IPS DF 6.9 (cell line): ENCODE results near the gene GOSR2.

Source experiments
- DNase-seq: peaks from one replicate; pipeline ENCODE4 v3.0.0-alpha.2; 2013; ENCODE audit warnings: low read depth, low spot score
- H3K27ac ChIP-seq: one replicate; pipeline ENCODE4 v1.5.1; 2013; ENCODE audit warnings: low read length, control low read depth
- H3K27me3 ChIP-seq: 2 replicates; pipeline ENCODE4 v1.6.1; 2013; ENCODE audit warnings: mild to moderate bottlenecking, low read length; ENCODE audit not compliant: control insufficient read depth, insufficient read depth
- H3K36me3 ChIP-seq: 2 replicates; pipeline ENCODE4 v1.6.1; 2013; ENCODE audit warnings: low read length; ENCODE audit not compliant: control insufficient read depth, insufficient read depth
- H3K4me1 ChIP-seq: 2 replicates; pipeline ENCODE4 v1.6.1; 2013; ENCODE audit warnings: low read length; ENCODE audit not compliant: control insufficient read depth, insufficient read depth
- H3K4me3 ChIP-seq: 2 replicates; pipeline ENCODE4 v1.5.1; 2013; ENCODE audit warnings: mild to moderate bottlenecking, low read length
- H3K9me3 ChIP-seq: 2 replicates; pipeline ENCODE4 v1.6.1; 2013; ENCODE audit warnings: low read length, inconsistent platforms; ENCODE audit not compliant: control insufficient read depth, insufficient read depth
- WGBS: extraction: QIAGEN DNeasy Blood & Tissue Kit; methylation state at CpG from one replicate; pipeline ENCODE4 v1.1.7; 2013; ENCODE audit warnings: mixed read lengths, missing lambda C conversion rate; ENCODE audit not compliant: insufficient read length, insufficient coverage; 5-methylcytosine and 5-hydroxymethylcytosine counted together

Gene GOSR2

DNA sequence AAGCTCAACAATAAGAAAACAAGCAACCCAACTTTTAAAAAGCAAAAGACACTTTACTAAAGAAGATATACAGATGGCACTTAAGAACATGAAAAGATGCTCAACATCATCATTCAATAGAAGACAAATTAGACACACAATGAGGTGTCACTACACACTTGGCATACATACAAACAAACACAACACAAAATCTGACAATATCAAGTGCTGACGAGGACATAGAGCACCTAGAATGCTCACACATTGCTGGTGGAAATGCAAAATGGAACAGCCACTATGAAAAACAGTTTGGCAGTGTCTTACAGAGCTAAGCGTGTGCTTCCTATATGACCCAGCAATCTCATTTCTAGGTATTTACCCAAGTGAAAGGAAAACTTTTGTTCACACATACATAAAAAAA lies 37.2 kb downstream of the GOSR2 start:
- DNase-seq: no peak
- no peaks in the 10 kb centered on the region for H3K9me3 ChIP-seq
- no peak overlapping the region for H3K4me3 ChIP-seq
- WGBS: no CpG with 5 or more reads among the region's 2 CpGs
- no peaks in the 10 kb centered on the region for H3K36me3 ChIP-seq
- H3K27ac ChIP-seq: no peak overlapping the region
- H3K27me3 ChIP-seq: no peaks in the 10 kb centered on the region; the same call in 1 of the 2 replicates
- no peaks in the 10 kb centered on the region for H3K4me1 ChIP-seq

DNA sequence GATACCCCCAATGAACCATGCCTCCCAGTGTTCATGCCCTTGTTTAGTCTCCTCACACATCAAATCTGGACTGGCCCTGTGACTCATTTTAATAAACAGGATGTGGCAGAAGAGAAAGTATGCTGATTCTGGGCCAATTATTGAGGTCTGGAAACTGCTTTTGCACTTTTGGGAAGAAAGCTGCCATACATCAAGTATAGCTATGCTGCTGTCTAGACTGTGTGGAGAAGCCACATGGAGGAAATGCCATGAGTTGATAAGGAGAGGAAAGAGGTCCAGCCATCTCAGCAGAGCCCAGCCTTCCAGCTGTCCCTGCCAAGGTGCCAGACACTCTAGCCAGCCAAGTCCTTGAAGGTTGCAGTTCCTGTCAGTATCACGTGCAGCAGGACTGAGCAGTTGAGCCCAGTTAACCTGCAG lies 39.4 kb downstream of the GOSR2 start:
- DNase-seq: no peak
- H3K27me3 ChIP-seq: no peaks in the 10 kb centered on the region
- no peaks in the 10 kb centered on the region for H3K4me1 ChIP-seq
- no peak overlapping the region for H3K27ac ChIP-seq
- no peak overlapping the region for H3K4me3 ChIP-seq
- H3K9me3 ChIP-seq: no peaks in the 10 kb centered on the region
- WGBS: no CpG with 5 or more reads among the region's 1 CpG
- H3K36me3 ChIP-seq: no peaks in the 10 kb centered on the region

- Histone ChIP-seq H3K27me3 (no peaks in the 10 kb centered on the region), H3K36me3 (no peaks in the 10 kb centered on the region), H3K9me3 (no peaks in the 10 kb centered on the region), H3K4me3 (no peak overlapping the region), H3K4me1 (no peaks in the 10 kb centered on the region), H3K27ac (no peak overlapping the region)
- WGBS: no CpG with 5 or more reads among the region's 2 CpGs
- no peak for DNase-seq
Observed at GRCh38 chr17:46963571-46963970, 40.6 kb downstream of the GOSR2 start.

- Histone ChIP-seq H3K4me1 (no peaks in the 10 kb centered on the region), H3K27me3 (no peaks in the 10 kb centered on the region), H3K9me3 (no peaks in the 10 kb centered on the region), H3K4me3 (no peak overlapping the region), H3K36me3 (no peaks in the 10 kb centered on the region), H3K27ac (no peak overlapping the region)
- no peak for DNase-seq
- no CpG with 5 or more reads among the region's 9 CpGs for WGBS
Observed at GRCh38 chr17:46964315-46965265, 41.6 kb downstream of the GOSR2 start.

- Histone ChIP-seq H3K27me3 (no peaks in the 10 kb centered on the region), H3K4me3 (no peak overlapping the region), H3K4me1 (no peaks in the 10 kb centered on the region), H3K27ac (no peak overlapping the region), H3K9me3 (no peaks in the 10 kb centered on the region), H3K36me3 (no peaks in the 10 kb centered on the region)
- no CpG with 5 or more reads among the region's 6 CpGs for WGBS
- no peak for DNase-seq
Observed at GRCh38 chr17:46968224-46968834, 45.4 kb downstream of the GOSR2 start.

DNA sequence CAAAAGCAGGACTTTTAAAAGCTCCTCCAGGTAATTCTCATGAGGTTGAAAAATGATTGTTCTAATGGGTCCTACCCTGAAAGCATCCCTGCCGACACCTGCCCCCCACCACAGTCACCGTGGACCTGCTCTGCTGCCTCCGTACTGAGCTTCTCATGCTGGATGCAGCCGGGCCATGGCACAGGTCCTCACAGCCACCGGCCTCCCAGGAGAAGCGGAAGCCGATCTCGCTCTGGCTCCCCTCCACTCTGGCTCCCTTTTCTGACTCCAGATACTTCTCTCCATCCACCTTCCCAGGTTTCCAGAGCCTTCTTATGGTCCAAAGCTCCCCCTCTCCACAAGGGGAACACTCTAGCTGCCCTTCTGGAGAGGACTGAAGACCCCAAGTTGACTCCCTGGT lies 45.9 kb downstream of the GOSR2 start:
- Histone ChIP-seq H3K9me3 (no peaks in the 10 kb centered on the region), H3K4me3 (no peak overlapping the region), H3K27ac (no peak overlapping the region), H3K27me3 (no peaks in the 10 kb centered on the region), H3K36me3 (no peaks in the 10 kb centered on the region), H3K4me1 (no peaks in the 10 kb centered on the region)
- no peak for DNase-seq
- WGBS: no CpG with 5 or more reads among the region's 8 CpGs

DNA sequence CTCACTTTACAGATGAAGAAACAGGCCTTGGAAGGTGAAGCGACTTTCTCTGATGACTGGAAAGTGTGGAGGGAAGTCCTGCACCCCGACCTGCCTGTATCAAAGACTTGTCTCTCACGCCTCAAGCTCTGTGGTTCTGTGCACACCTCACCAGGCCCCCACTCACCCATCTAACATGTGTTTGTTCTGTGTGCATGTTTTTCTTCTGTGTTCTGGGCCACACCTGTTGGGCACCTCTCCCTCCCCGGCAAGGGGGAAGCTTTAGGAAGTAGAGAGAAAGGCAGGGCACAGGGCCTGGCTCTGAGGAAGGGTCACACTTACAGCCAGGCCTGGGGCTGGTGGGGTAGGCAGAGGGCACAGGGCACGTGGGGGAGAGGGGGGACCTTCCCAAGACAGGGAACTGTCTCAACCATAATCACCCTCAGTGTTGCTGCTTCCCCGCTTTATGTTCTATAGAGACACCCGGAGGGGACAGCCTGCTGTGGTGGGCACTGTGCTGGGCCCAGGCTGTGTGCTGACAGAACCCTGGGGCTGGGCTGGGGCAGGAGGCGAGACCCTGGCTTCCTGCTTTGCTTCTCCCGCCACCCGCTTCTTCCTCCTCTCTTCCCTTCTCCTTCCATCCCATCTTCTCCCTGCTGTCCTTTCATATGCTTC lies 48.8 kb downstream of the GOSR2 start:
- Histone ChIP-seq H3K27me3 (no peaks in the 10 kb centered on the region), H3K4me1 (0 out of 2 replicates have a peak, but pooled peaks cover 1% of the 10 kb centered on the region), H3K36me3 (no peaks in the 10 kb centered on the region), H3K4me3 (no peak overlapping the region), H3K9me3 (no peaks in the 10 kb centered on the region), H3K27ac (no peak overlapping the region)
- no peak for DNase-seq
- WGBS: no CpG with 5 or more reads among the region's 10 CpGs

GRCh38 chr17:46972346-46972745 lies 49.4 kb downstream of the GOSR2 start:
- Histone ChIP-seq H3K9me3 (no peaks in the 10 kb centered on the region), H3K36me3 (no peaks in the 10 kb centered on the region), H3K4me3 (no peak overlapping the region), H3K27me3 (no peaks in the 10 kb centered on the region), H3K4me1 (0 out of 2 replicates have a peak, but pooled peaks cover 1% of the 10 kb centered on the region), H3K27ac (no peak overlapping the region)
- no peak for DNase-seq
- WGBS: no CpG with 5 or more reads among the region's 6 CpGs

- H3K4me3 ChIP-seq: no peak overlapping the region
- no peak overlapping the region for H3K27ac ChIP-seq
- H3K36me3 ChIP-seq: no peaks in the 10 kb centered on the region; the same call in 1 of the 2 replicates
- DNase-seq: no peak
- peaks cover 8% of the 10 kb centered on the region; the same call in 1 of the 2 replicates for H3K27me3 ChIP-seq
- H3K9me3 ChIP-seq: no peaks in the 10 kb centered on the region
- peaks cover 3% of the 10 kb centered on the region; the same call in 1 of the 2 replicates for H3K4me1 ChIP-seq
- WGBS: no CpG with 5 or more reads among the region's 11 CpGs
Observed at GRCh38 chr17:46974086-46974485, 51.1 kb downstream of the GOSR2 start.

- peaks cover 8% of the 10 kb centered on the region; the same call in 1 of the 2 replicates for H3K27me3 ChIP-seq
- WGBS: no CpG with 5 or more reads among the region's 4 CpGs
- no peak for DNase-seq
Observed at GRCh38 chr17:46975287-46975686, 52.3 kb downstream of the GOSR2 start.

More at GRCh38 chr17:46975287-46975686, 52.3 kb downstream of the GOSR2 start:
- no peak overlapping the region for H3K4me3 ChIP-seq
- H3K4me1 ChIP-seq: peaks cover 3% of the 10 kb centered on the region; the same call in 1 of the 2 replicates
- no peaks in the 10 kb centered on the region for H3K9me3 ChIP-seq
- no peaks in the 10 kb centered on the region; the same call in 1 of the 2 replicates for H3K36me3 ChIP-seq
- no peak overlapping the region for H3K27ac ChIP-seq
